Lung (tissue), 12 donors: ENCODE results near the gene OR4K2. TPM values are rescaled to one million over a fixed set of nuclear protein-coding genes. Genes with fewer than 3 reads are reported as not detected.
"Not testable (repeated sequence)": the region's sequence is repeated elsewhere in the genome, so short reads cannot be mapped to it uniquely, and the experiment has no call there.

ENCODE experiments used
- ATAC-seq: fragments of 200-7000 bp; cut with Tn5 transposase; one replicate; pipeline ENCODE4 v1.9.1; 2020; ENCODE audit warnings: moderate number of reproducible peaks; ENCODE audit not compliant: insufficient read depth, low FRiP score
- DNase-seq, 3 donors: peaks; one replicate each; pipeline ENCODE4 v3.0.0-alpha.2; 2013 to 2017
- H3K27ac ChIP-seq, 2 donors: one replicate each; pipeline ENCODE4 v1.5.1; 2013; ENCODE audit warnings: mild to moderate bottlenecking in 2 of 2, moderate library complexity in 2 of 2, control low read depth in 1 of 2, inconsistent platforms in 1 of 2, low read depth in 1 of 2, low read length in 1 of 2
- H3K27me3 ChIP-seq, 3 donors: one replicate each; pipeline ENCODE4 v1.5.1; 2013; ENCODE audit warnings: low read length in 2 of 3; ENCODE audit not compliant: control insufficient read depth in 3 of 3, insufficient read depth in 3 of 3
- H3K36me3 ChIP-seq, 4 donors: one replicate each; pipeline ENCODE4 v1.5.1; 2013; ENCODE audit warnings: low read length in 4 of 4, mild to moderate bottlenecking in 1 of 4, moderate library complexity in 1 of 4; ENCODE audit not compliant: control insufficient read depth in 4 of 4, insufficient read depth in 4 of 4
- H3K4me1 ChIP-seq, 5 donors: one replicate each; pipeline ENCODE4 v1.5.1; 2013; ENCODE audit warnings: low read length in 5 of 5, mild to moderate bottlenecking in 2 of 5, moderate library complexity in 1 of 5; ENCODE audit not compliant: control insufficient read depth in 5 of 5, insufficient read depth in 5 of 5
- H3K4me3 ChIP-seq: one replicate; pipeline ENCODE4 v1.5.1; 2013; ENCODE audit warnings: mild to moderate bottlenecking, control low read depth, moderate library complexity
- H3K9ac ChIP-seq, 2 donors: one replicate each; pipeline ENCODE4 v1.5.1; 2013; ENCODE audit warnings: low read length in 2 of 2, control low read depth in 1 of 2; ENCODE audit not compliant: insufficient read depth in 1 of 2
- H3K9me3 ChIP-seq, 4 donors: one replicate each; pipeline ENCODE4 v1.5.1; 2013; ENCODE audit warnings: low read length in 3 of 4, mild to moderate bottlenecking in 1 of 4, moderate library complexity in 1 of 4; ENCODE audit not compliant: control insufficient read depth in 4 of 4, insufficient read depth in 3 of 4
- CTCF ChIP-seq: IDR thresholded peaks from 2 replicates; pipeline ENCODE4 v1.5.1; 2012; ENCODE audit warnings: mild to moderate bottlenecking; ENCODE audit errors: control extremely low read depth, extremely low read depth
- WGBS, 2 donors: extraction: QIAGEN DNeasy Blood & Tissue Kit; methylation state at CpG; one replicate each; pipeline ENCODE4 v1.1.7; 2013; 5-methylcytosine and 5-hydroxymethylcytosine counted together
- polyA plus RNA-seq, 2 donors: library from polyadenylated mRNA; stranded (reverse); fragments of 200-250 nt; gene quantifications; one replicate each; pipeline ENCODE4 v1.2.1, GENCODE V29; 2013
- total RNA-seq, 2 donors: library from RNA; depleted of rRNA in 1 of 2; stranded (reverse); fragments of >200 nt in 1 of 2; gene quantifications; one replicate each; pipeline ENCODE4 v1.2.1, GENCODE V29; 2014 to 2021
- donor health status: control.
- donor health status: control.
- donor health status: Bipolar disorder and iron deficiency.
- donor health status: healthy.
- donor health status: DM: yes; HTN: yes; CAD: no.

The OR4K2 gene
- total and polyA plus RNA-seq, 4 donors = not detected

- DNase-seq (no peak), ATAC-seq (no peak)
- Histone ChIP-seq H3K9me3 (peaks cover 0 to 6% (median 1%) of the 10 kb centered on the region in 4 donors), H3K9ac (no peak overlapping the region), H3K27me3 (no peaks in the 10 kb centered on the region), H3K4me3 (no peak overlapping the region), H3K36me3 (no peaks in the 10 kb centered on the region), H3K27ac (no peak overlapping the region), H3K4me1 (no peaks in the 10 kb centered on the region)
- TF ChIP-seq CTCF = no peak
Observed at GRCh38 chr14:19838433-19838832, 36.5 kb upstream of the OR4K2 start.

GRCh38 chr14:19851365-19851764, 23.6 kb upstream of the OR4K2 start:
- DNase-seq = no peak
- no peaks in the 10 kb centered on the region for H3K9me3 ChIP-seq
- no peaks in the 10 kb centered on the region for H3K36me3 ChIP-seq
- no peaks in the 10 kb centered on the region for H3K4me1 ChIP-seq
- H3K27me3 ChIP-seq = no peaks in the 10 kb centered on the region
- TF ChIP-seq CTCF = no peak
- H3K9ac ChIP-seq = no peak overlapping the region
- H3K4me3 ChIP-seq = no peak overlapping the region
- H3K27ac ChIP-seq = no peak overlapping the region
- no peak for ATAC-seq

GRCh38 chr14:19866061-19866669, 8.8 kb upstream of the OR4K2 start:
- H3K36me3 ChIP-seq, DNase-seq, H3K9me3 ChIP-seq, H3K4me1 ChIP-seq, H3K27ac ChIP-seq, ATAC-seq, H3K9ac ChIP-seq, H3K27me3 ChIP-seq, H3K4me3 ChIP-seq: not testable (repeated sequence)
- WGBS, 2 donors = 91 to 95% methylated on average over 38 to 39 of the region's 39 CpGs

GRCh38 chr14:19873178-19873577, 1.8 kb upstream of the OR4K2 start:
- peaks cover 0 to 9% (median under 1%) of the 10 kb centered on the region in 4 donors for H3K9me3 ChIP-seq
- no peaks in the 10 kb centered on the region for H3K4me1 ChIP-seq
- ATAC-seq = no peak
- no peak overlapping the region for H3K9ac ChIP-seq
- TF ChIP-seq CTCF = no peak
- no peaks in the 10 kb centered on the region for H3K27me3 ChIP-seq
- no peak overlapping the region for H3K4me3 ChIP-seq
- no peak for DNase-seq
- no peak overlapping the region for H3K27ac ChIP-seq
- WGBS, 2 donors = 29% methylated on average over 6 of the region's 6 CpGs
- H3K36me3 ChIP-seq = no peaks in the 10 kb centered on the region
